OCI-LY7 (cell line): Measurements from ENCODE around the gene GDI1. TPM values are rescaled to one million over a fixed set of nuclear protein-coding genes. Genes with fewer than 3 reads are reported as not detected.

ENCODE experiments used
- BruUV-seq: library from RNA; stranded (reverse); fragments of 400-500 nt; replicated peaks from 2 replicates; lab custom pipeline; 2021; lab: Mats Ljungman, UMichigan
- CTCF ChIA-PET: fragments of 300-600 bp; sonication (Branson Sonifier 250); formaldehyde crosslinking; loops from one replicate; lab custom pipeline; 2022; ENCODE audit warnings: antibody characterized with exemption; ENCODE audit not compliant: unreplicated experiment; lab: Charles Lee
- POLR2A ChIA-PET: fragments of 300-600 bp; sonication (Branson Sonifier 250); formaldehyde crosslinking; loops from one replicate; lab custom pipeline; 2022; ENCODE audit warnings: antibody characterized with exemption; lab: Charles Lee
- DNase-seq: peaks from one replicate; pipeline ENCODE4 v3.0.0-alpha.2; 2015; ENCODE audit warnings: low spot score
- H2AFZ ChIP-seq: fragments of 200-600 bp; sonication (generic), shearing (Covaris generic); 2 replicates; pipeline ENCODE4 v1.6.1; 2014; ENCODE audit warnings: mild to moderate bottlenecking, antibody characterized with exemption, low read length, moderate library complexity
- H3K27ac ChIP-seq: fragments of 200-600 bp; sonication (generic); 2 replicates; pipeline ENCODE4 v1.5.1; 2014; ENCODE audit warnings: mixed run types, low read depth, mild to moderate bottlenecking, moderate library complexity, low read length, inconsistent platforms; ENCODE audit not compliant: poor library complexity, severe bottlenecking
- H3K36me3 ChIP-seq: fragments of 200-600 bp; sonication (generic); 2 replicates; pipeline ENCODE4 v1.6.1; 2014; ENCODE audit warnings: mild to moderate bottlenecking, antibody characterized with exemption, low read length, moderate library complexity, mixed read lengths; ENCODE audit not compliant: insufficient read depth
- H3K4me1 ChIP-seq: fragments of 200-600 bp; sonication (generic); 2 replicates; pipeline ENCODE4 v1.5.1; 2014; ENCODE audit warnings: mild to moderate bottlenecking, low read length; ENCODE audit not compliant: insufficient read depth, poor library complexity, severe bottlenecking
- H3K4me2 ChIP-seq: fragments of 200-600 bp; sonication (generic); 2 replicates; pipeline ENCODE4 v1.6.1; 2014; ENCODE audit warnings: mild to moderate bottlenecking, low read length
- H3K4me3 ChIP-seq: fragments of 200-600 bp; sonication (generic); 2 replicates; pipeline ENCODE4 v1.5.1; 2014; ENCODE audit warnings: mild to moderate bottlenecking, low read depth, low read length; ENCODE audit not compliant: poor library complexity, severe bottlenecking
- H3K79me2 ChIP-seq: fragments of 200-600 bp; sonication (generic); 2 replicates; pipeline ENCODE4 v1.6.1; 2016; ENCODE audit warnings: low read depth, mild to moderate bottlenecking, low read length, moderate library complexity, mixed read lengths; ENCODE audit not compliant: insufficient read depth
- H3K9me2 ChIP-seq: fragments of 200-600 bp; sonication (generic); 2 replicates; pipeline ENCODE4 v1.6.1; 2016; ENCODE audit warnings: mild to moderate bottlenecking, low read length, mixed read lengths; ENCODE audit not compliant: insufficient read depth
- H3K9me3 ChIP-seq: fragments of 200-600 bp; sonication (generic); 2 replicates; pipeline ENCODE4 v1.6.1; 2014; ENCODE audit warnings: mild to moderate bottlenecking, mixed run types, low read length, mixed read lengths
- H4K20me1 ChIP-seq: fragments of 200-600 bp; sonication (generic); 2 replicates; pipeline ENCODE4 v1.6.1; 2014; ENCODE audit warnings: mild to moderate bottlenecking, antibody characterized with exemption, low read length, moderate library complexity, mixed read lengths; ENCODE audit not compliant: insufficient read depth
- CTCF ChIP-seq: fragments of 200-600 bp; sonication (generic); conservative IDR thresholded peaks from 2 replicates; pipeline ENCODE4 v1.5.1; 2014; ENCODE audit warnings: mild to moderate bottlenecking, antibody characterized with exemption, low read length, moderate library complexity, mixed read lengths
- EZH2phosphoT487 ChIP-seq: fragments of 200-600 bp; sonication (generic); IDR thresholded peaks from 2 replicates; pipeline ENCODE4 v1.6.1; 2018; ENCODE audit warnings: low read depth, borderline replicate concordance, mild to moderate bottlenecking, mixed run types, antibody characterized with exemption, low read length, moderate library complexity, mixed read lengths
- intact Hi-C: fragments of 100-400 bp; cut with micrococcal nuclease; formaldehyde crosslinking; loops from one replicate; pipeline ENCODE4 v1.10.0; 2022; ENCODE audit not compliant: unreplicated experiment
- total RNA-seq, 2 experiments: library from RNA; depleted of rRNA in 1 of 2; stranded (reverse); fragments of >200 nt in 1 of 2; shearing (Covaris generic) in 1 of 2; gene quantifications; 2 replicates each; pipeline ENCODE4 v1.2.3, GENCODE V29; 2014 to 2022

Gene GDI1
- total RNA-seq, 2 experiments from 2014 or later, result 76.6 to 103 TPM

- H3K4me3 ChIP-seq, result no peak overlapping the region
- intact Hi-C loops, result loop anchor here (5.0 kb wide), 1 partner anchor 131 kb away; no protein-coding TSS in a partner anchor
- POLR2A ChIA-PET, result no interaction called here
- no peak overlapping the region for H2AFZ ChIP-seq
- no TSS peak for BruUV-seq
- H3K9me2 ChIP-seq, result no peaks in the 10 kb centered on the region
- peaks cover 38% of the 10 kb centered on the region for H3K36me3 ChIP-seq
- CTCF ChIA-PET, result no interaction called here
- 0 out of 2 replicates have a peak overlapping the region, but pooled peaks have one; percentile 26 for H3K4me2 ChIP-seq
- H3K27ac ChIP-seq, result peak overlapping the region; percentile 39
- TF ChIP-seq EZH2phosphoT487 (no peak), CTCF (no peak)
- H4K20me1 ChIP-seq, result no peaks in the 10 kb centered on the region
- peaks cover 9% of the 10 kb centered on the region for H3K4me1 ChIP-seq
- H3K9me3 ChIP-seq, result no peaks in the 10 kb centered on the region
- peak; percentile 11 for DNase-seq
- H3K79me2 ChIP-seq, result peaks cover 13% of the 10 kb centered on the region; the same call in 1 of the 2 replicates
Measured at GRCh38 chrX:154401045-154401799, 35.7 kb upstream of the GDI1 start.

- Histone ChIP-seq H3K79me2 (peaks cover 11% of the 10 kb centered on the region; the same call in 1 of the 2 replicates), H3K9me3 (no peaks in the 10 kb centered on the region), H3K4me3 (no peak overlapping the region), H3K4me2 (no peak overlapping the region), H3K36me3 (peaks cover 38% of the 10 kb centered on the region), H4K20me1 (no peaks in the 10 kb centered on the region), H3K27ac (peak overlapping the region; percentile 39), H2AFZ (no peak overlapping the region), H3K4me1 (peaks cover 9% of the 10 kb centered on the region), H3K9me2 (no peaks in the 10 kb centered on the region)
- BruUV-seq, result no TSS peak
- DNase-seq, result peak; percentile 11
- POLR2A ChIA-PET, result no interaction called here
- CTCF ChIA-PET, result interaction anchor here (0.5 kb wide), 1 partner anchor 52 kb away, joined by 4 read pairs; no protein-coding TSS in a partner anchor
- TF ChIP-seq CTCF, result no peak
- TF ChIP-seq EZH2phosphoT487, result no peak
- intact Hi-C loops, result loop anchor here (5.0 kb wide), 1 partner anchor 130 kb away; no protein-coding TSS in a partner anchor
Measured at GRCh38 chrX:154401918-154402621, 34.9 kb upstream of the GDI1 start.
